Hematopoietic multipotent progenitor cell treated with erythropoietin and hydrocortisone succinate and interleukin-3 and kit ligand, for 4 days (in vitro differentiated cells): ENCODE measurements around the gene NKAP.
"Not testable (repeated sequence)": the region's sequence is repeated elsewhere in the genome, so short reads cannot be mapped to it uniquely, and the experiment has no call there.

Experiments
- DNase-seq: peaks from one replicate; pipeline ENCODE4 v3.0.0-alpha.2; 2015

The NKAP gene

DNA sequence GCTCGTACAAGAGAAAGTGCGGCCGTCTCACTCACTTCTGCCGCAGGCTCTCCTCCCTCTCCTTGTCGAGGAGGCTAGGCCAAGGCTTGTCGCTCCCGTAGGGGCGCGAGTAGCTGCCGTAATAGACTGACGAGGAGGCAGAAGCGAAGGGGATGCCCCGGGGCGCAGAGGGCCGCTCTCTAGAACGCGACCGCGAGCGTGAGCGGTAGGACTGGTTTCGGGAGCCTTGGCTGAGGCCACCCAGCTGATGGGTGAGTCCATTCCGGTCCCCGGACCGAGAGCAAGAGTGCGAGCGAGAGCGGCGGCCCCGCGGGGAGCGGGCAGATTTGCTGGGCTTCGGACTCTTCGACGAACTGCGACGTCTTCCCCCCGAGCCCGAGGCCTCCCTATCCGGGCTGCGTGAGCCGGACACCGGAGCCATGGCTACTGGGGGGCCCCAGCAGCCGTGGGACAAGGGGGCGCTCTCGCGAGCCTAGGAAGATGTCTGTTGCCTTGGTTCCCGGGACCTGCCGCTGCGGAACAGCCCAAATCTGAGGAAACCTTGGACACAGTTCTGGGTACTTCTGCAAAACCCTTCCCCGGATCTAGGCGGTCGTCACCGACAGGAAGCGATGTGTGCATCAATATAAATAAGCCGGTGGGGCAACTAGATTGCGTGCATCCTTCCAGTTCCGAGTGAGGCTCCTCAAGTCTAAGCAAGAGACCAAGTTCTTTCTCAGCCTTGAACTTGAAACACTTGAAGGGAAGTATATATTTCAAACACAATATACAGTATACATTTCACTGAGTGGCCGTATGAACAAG is at the start of gene NKAP:
Gene NKAP, minus strand, starts transcription at position 567 of the 804 bp plus-strand sequence. Its CDS starts 146 bp downstream, at position 421.
- DNase-seq: peak; percentile 93

DNA sequence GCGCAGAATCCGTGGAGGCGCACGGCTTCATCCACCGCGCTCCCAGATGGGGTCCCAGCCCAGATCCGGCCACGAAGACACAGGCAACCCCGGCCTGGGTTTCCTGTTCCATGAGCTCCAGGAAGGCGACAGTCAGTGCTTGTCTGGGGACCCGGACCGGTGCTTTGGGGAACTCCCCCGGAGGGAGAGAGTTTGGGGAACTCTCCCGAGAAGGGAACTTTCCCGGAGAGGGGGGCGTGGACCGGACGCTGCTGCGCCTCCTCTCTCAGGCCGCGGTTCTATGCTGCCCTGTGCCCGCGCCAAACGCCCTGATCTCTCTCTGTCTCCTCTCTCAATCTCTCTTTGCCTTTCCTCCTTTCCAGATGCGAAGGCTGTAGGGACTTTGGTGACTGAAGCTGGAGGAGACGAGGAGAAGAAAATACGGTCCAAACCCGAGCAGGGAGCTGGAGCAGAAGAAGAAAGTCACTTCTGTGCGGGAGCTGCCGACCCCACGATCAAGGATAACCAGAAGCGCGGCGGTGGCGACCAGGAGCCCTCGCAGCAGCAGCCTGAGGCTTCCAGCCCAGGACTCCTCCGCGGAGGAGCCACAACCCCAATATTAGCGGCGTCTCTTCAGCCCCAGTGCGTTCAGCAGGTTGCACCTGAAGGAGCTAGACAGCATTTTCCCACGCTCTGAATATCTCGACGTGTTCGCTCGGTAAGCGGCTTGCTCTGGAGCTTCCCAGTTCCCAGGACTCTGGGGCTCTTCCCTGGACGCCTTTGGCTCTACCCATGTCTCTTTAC is 47.6 kb upstream of the NKAP start:
- DNase-seq: peak; percentile 22

GRCh38 chrX:119990556-119991004 is 47.0 kb upstream of the NKAP start:
- DNase-seq: no peak

- DNase-seq: peak; percentile 26
Observed at GRCh38 chrX:119989905-119990555, 46.5 kb upstream of the NKAP start.

GRCh38 chrX:119986203-119986602 is 42.7 kb upstream of the NKAP start:
- DNase-seq: no peak

- DNase-seq: no peak
Observed at GRCh38 chrX:119984652-119985051, 41.1 kb upstream of the NKAP start.

- DNase-seq: no peak
Observed at GRCh38 chrX:119983494-119983893, 39.9 kb upstream of the NKAP start.

GRCh38 chrX:119982145-119982544 is 38.6 kb upstream of the NKAP start:
- no peak for DNase-seq

GRCh38 chrX:119981286-119982070 is 37.9 kb upstream of the NKAP start:
- DNase-seq: peak; percentile 64

DNA sequence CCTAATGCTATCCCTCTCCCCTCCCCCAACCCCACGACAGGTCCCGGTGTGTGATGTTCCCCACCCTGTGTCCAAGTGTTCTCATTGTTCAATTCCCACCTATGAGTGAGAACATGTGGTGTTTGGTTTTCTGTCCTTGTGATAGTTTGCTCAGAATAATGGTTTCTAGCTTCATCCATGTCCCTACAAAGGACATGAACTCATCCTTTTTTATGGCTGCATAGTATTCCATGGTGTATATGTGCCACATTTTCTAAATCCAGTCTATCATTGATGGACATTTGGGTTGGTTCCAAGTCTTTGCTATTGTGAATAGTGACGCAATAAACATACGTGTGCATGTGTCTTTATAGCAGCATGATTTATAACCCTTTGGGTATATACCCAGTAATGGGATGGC is 33.6 kb upstream of the NKAP start:
- DNase-seq: not testable (repeated sequence)

DNA sequence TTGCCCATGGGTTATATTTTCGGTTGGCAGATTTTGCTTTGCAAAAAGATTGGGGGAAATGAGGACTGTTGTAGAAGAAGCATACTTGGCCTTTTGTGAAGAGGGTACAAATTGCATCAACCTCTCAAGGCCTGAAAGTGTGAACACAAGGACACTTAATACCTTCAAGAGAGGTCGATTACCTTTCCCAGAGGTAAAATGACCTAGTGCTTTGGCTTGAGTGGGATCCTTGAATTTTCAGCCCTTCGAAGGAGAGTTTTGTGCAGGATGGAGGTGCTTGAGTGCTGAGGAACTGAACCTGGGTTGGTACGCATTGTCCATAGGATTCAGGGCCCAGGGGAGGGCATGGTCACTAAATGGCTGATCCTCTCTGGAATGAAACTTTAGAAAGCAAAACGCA is 27.6 kb upstream of the NKAP start:
- DNase-seq: no peak

GRCh38 chrX:119970574-119970973 is 27.0 kb upstream of the NKAP start:
- no peak for DNase-seq

DNA sequence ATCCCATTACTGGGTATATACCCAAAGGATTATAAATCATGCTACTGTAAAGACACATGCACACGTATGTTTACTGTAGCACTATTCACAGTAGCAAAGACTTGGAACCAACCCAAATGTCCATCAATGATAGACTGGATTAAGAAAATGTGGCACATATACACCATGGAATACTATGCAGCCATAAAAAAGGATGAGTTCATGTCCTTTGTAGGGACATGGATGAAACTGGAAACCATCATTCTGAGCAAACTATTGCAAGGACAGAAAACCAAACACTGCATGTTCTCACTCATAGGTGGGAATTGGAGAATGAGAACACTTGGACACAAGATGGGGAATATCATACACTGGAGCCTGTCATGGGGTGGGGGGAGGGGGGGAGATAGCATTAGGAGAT is 23.3 kb upstream of the NKAP start:
- not testable (repeated sequence) for DNase-seq

GRCh38 chrX:119960625-119961024 is 17.1 kb upstream of the NKAP start:
- DNase-seq: no peak

DNA sequence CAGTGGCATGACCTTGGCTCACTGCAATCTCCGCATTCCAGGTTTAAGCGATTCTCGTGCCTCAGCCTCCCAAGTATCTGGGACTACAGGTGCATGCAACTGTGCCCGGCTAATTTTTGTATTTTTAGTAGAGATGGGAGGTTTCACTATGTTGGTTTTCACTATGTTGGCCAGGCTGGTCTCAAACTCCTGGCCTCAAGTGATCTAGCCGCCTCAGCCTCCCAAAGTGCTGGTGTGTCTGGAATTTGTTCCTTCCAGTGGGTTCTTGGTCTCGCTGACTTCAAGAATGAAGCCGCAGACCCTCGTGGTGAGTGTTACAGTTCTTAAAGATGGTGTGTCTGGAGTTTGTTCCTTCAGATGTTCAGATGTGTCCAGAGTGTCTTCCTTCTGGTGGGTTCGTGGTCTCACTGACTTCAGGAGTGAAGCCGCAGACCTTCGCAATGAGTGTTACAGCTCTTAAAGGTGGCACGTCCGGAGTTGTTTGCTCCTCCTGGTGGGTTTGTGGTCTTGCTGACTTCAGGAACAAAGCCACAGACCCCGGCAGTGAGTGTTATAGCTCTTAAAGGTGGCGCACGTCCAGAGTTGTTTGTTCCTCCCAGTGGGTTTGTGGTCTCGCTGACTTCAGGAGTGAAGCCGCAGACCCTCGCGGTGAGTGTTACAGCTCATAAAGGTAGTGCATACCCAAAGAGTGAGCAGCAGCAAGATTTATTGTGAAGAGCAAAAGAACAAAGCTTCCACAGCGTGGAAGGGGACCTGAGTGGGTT is 12.4 kb upstream of the NKAP start:
- DNase-seq: peak; percentile 23

GRCh38 chrX:119954374-119954773 is 10.8 kb upstream of the NKAP start:
- DNase-seq: no peak

DNA sequence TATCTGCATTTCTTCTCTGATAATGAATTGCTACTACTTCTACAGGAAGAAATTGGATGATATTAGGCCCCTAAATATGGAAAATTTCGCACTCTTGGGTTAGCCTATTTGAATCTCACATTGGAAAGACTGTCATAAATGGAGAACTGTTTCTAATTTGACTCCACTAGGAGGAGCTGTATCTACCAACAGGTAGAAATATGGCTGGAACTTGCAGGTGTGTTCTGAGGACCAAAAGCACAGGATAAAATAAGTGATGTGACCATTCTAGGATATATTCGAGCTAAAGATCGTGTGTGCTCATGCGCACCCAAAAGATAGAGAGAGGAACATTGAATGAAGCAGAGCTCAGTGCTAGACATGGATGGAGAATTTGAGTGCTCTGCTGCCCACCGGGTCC is 4.8 kb upstream of the NKAP start:
- DNase-seq: peak; percentile 8

DNA sequence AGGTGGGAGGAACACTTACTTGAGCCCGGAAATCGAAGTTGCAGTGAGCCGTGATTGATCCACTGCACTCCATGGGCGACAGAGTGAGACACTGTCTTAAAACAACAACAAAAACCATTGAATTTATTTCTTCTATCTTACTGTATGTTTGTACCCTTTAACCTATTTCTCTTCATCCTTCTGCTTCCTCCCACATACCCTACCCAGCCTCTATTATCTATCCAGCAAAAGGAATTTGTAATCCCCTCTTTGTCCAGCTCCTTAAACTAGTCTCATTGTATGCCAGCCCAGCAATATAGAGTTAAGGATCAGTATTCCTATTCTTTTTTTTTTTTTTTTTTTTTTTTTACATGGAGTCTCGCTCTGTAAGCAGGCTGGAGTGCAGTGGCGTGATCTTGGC is 1.9 kb upstream of the NKAP start:
- no peak for DNase-seq

GRCh38 chrX:119942831-119943184 is 743 bp downstream of the NKAP start:
- DNase-seq: no peak

- DNase-seq: no peak
Observed at GRCh38 chrX:119942173-119942819, 1.3 kb downstream of the NKAP start.

DNA sequence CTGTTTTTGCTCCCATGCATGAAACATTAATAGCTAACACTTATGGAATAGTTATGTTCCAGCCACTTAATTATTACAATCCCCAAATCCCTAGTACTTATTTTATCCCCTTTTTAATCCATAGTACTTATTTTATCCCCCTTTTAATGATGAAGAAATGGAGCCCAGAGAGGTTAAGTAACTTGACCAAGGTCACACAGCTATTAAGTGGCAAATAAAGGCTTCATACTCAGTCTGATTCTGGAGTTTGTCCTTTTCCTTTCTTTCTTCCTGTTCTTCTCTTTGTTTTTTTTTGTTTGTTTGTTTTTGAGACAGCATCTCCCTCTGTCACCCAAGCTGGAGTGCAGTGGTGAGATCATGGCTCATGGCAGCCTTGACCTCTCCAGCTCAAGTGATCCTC is 2.2 kb downstream of the NKAP start:
- no peak for DNase-seq
